GM23338 (cell line): ENCODE results near the gene ABR. TPM values are rescaled to one million over a fixed set of nuclear protein-coding genes. Genes with fewer than 3 reads are reported as not detected.

Experiments used
- ATAC-seq: fragments of 200-7000 bp; cut with Tn5 transposase; 3 replicates; pipeline ENCODE4 v1.9.1; 2020
- DNase-seq: peaks from one replicate; pipeline ENCODE4 v3.0.0-alpha.2; 2015; ENCODE audit warnings: low spot score
- H2AFZ ChIP-seq: fragments of 200-600 bp; sonication (generic); 2 replicates; pipeline ENCODE4 v1.8.0; 2016; ENCODE audit warnings: antibody characterized with exemption, mild to moderate bottlenecking, moderate library complexity
- H3F3A ChIP-seq: fragments of 200-600 bp; sonication (generic); replicated peaks from 2 replicates; pipeline ENCODE4 v1.8.0; 2017; ENCODE audit warnings: antibody characterized with exemption, mixed run types, low read depth
- H3K27ac ChIP-seq: fragments of 200-600 bp; sonication (generic); 2 replicates; pipeline ENCODE4 v1.6.1; 2016; ENCODE audit warnings: low read depth
- H3K27me3 ChIP-seq: fragments of 200-600 bp; sonication (generic); 2 replicates; pipeline ENCODE4 v1.8.0; 2016; ENCODE audit warnings: mild to moderate bottlenecking, mixed run types, moderate library complexity; ENCODE audit not compliant: insufficient read depth
- H3K36me3 ChIP-seq: fragments of 200-600 bp; sonication (generic); 2 replicates; pipeline ENCODE4 v1.8.0; 2016; ENCODE audit warnings: mild to moderate bottlenecking; ENCODE audit not compliant: insufficient read depth
- H3K4me1 ChIP-seq: fragments of 200-600 bp; sonication (generic); 2 replicates; pipeline ENCODE4 v1.8.0; 2016; ENCODE audit warnings: mild to moderate bottlenecking, moderate library complexity; ENCODE audit not compliant: insufficient read depth
- H3K4me2 ChIP-seq: fragments of 200-600 bp; sonication (generic); 2 replicates; pipeline ENCODE4 v1.7.1; 2017; ENCODE audit warnings: mixed run types
- H3K4me3 ChIP-seq: fragments of 200-600 bp; sonication (generic); 2 replicates; pipeline ENCODE4 v1.6.1; 2016; ENCODE audit warnings: mixed run types
- H3K79me2 ChIP-seq: fragments of 200-600 bp; sonication (generic); replicated peaks from 2 replicates; pipeline ENCODE4 v1.8.0; 2017; ENCODE audit warnings: mild to moderate bottlenecking; ENCODE audit not compliant: insufficient read depth
- H3K9me2 ChIP-seq: fragments of 200-600 bp; sonication (generic); 2 replicates; pipeline ENCODE4 v1.8.0; 2017; ENCODE audit not compliant: insufficient read depth
- H4K20me1 ChIP-seq: fragments of 200-600 bp; sonication (generic); replicated peaks from 2 replicates; pipeline ENCODE4 v1.8.0; 2017; ENCODE audit warnings: mild to moderate bottlenecking; ENCODE audit not compliant: insufficient read depth
- H3K27ac Mint-ChIP-seq: 2 replicates; pipeline ENCODE4 v1.8.0; 2020; ENCODE audit warnings: inconsistent platforms, mild to moderate bottlenecking, moderate library complexity, mixed read lengths
- H3K27me3 Mint-ChIP-seq: 3 replicates; pipeline ENCODE4 v1.8.0; 2022; ENCODE audit warnings: low read depth, mild to moderate bottlenecking, moderate library complexity, mixed read lengths, inconsistent platforms; ENCODE audit not compliant: insufficient read depth, poor library complexity
- H3K36me3 Mint-ChIP-seq: 3 replicates; pipeline ENCODE4 v1.8.0; 2021; ENCODE audit warnings: low read depth, mild to moderate bottlenecking, inconsistent platforms, moderate library complexity, mixed read lengths
- H3K4me1 Mint-ChIP-seq: 3 replicates; pipeline ENCODE4 v1.8.0; 2020; ENCODE audit warnings: mild to moderate bottlenecking, inconsistent platforms, mixed read lengths
- H3K4me3 Mint-ChIP-seq: 3 replicates; pipeline ENCODE4 v1.8.0; 2021; ENCODE audit warnings: moderate library complexity, mild to moderate bottlenecking, inconsistent platforms, mixed read lengths
- H3K9me3 Mint-ChIP-seq: 3 replicates; pipeline ENCODE4 v1.8.0; 2020; ENCODE audit warnings: moderate library complexity, mild to moderate bottlenecking, inconsistent platforms, mixed read lengths
- CREB1 ChIP-seq: fragments of 250-450 bp; sonication (Bioruptor Pico); IDR thresholded peaks from 2 replicates; pipeline ENCODE4 v1.5.0; 2020; ENCODE audit warnings: low read depth, mild to moderate bottlenecking, moderate library complexity
- EZH2 ChIP-seq: fragments of 200-600 bp; sonication (generic); IDR thresholded peaks from one replicate; pipeline ENCODE4 v1.8.0; 2017; ENCODE audit warnings: antibody characterized with exemption, mild to moderate bottlenecking, low read depth; ENCODE audit not compliant: unreplicated experiment
- EZH2phosphoT487 ChIP-seq: fragments of 200-600 bp; sonication (generic); IDR thresholded peaks from one replicate; pipeline ENCODE4 v1.8.1; 2018; ENCODE audit warnings: antibody characterized with exemption; ENCODE audit not compliant: unreplicated experiment
- JUNB ChIP-seq: IDR thresholded peaks from one replicate; pipeline ENCODE4 v1.6.1; 2016; ENCODE audit warnings: antibody characterized with exemption; ENCODE audit not compliant: unreplicated experiment
- NANOG ChIP-seq: IDR thresholded peaks from 2 replicates; pipeline ENCODE4 v1.6.1; 2016; ENCODE audit warnings: antibody characterized with exemption, borderline replicate concordance
- POLR2AphosphoS5 ChIP-seq: IDR thresholded peaks from 2 replicates; pipeline ENCODE4 v1.6.1; 2016; ENCODE audit warnings: antibody characterized with exemption, low read depth
- STAT1 ChIP-seq: IDR thresholded peaks from one replicate; pipeline ENCODE4 v1.6.1; 2016; ENCODE audit warnings: antibody characterized with exemption; ENCODE audit not compliant: unreplicated experiment
- ZNF114 ChIP-seq: fragments of 250-450 bp; sonication (Bioruptor Pico); IDR thresholded peaks from 2 replicates; pipeline ENCODE4 v1.5.0; 2020; ENCODE audit warnings: mild to moderate bottlenecking, moderate library complexity
- ZNF331 ChIP-seq: fragments of 250-450 bp; sonication (Bioruptor Pico); IDR thresholded peaks from 2 replicates; pipeline ENCODE4 v1.5.0; 2020; ENCODE audit warnings: low read depth, mild to moderate bottlenecking, moderate library complexity
- polyA plus RNA-seq: library from polyadenylated mRNA; unstranded; fragments of >200 nt; fragmentation: Nextera tagmentation; extraction: Ambion mirVana; gene quantifications from 2 replicates; pipeline ENCODE4 v1.2.1, GENCODE V29; 2016
- total RNA-seq: library from RNA; depleted of rRNA; stranded (reverse); fragments of >200 nt; shearing (Covaris generic); gene quantifications from 2 replicates; pipeline ENCODE4 v1.2.3, GENCODE V29; 2014
- TF ChIP-seq, protein P1 (sequence below): fragments of 250-450 bp; sonication (Bioruptor Pico); IDR thresholded peaks from 2 replicates; pipeline ENCODE4 v1.5.0; 2020; ENCODE audit warnings: mild to moderate bottlenecking, moderate library complexity
- TF ChIP-seq, protein P2 (sequence below): IDR thresholded peaks from 2 replicates; pipeline ENCODE4 v1.6.1; 2016; ENCODE audit warnings: antibody characterized with exemption
- TF ChIP-seq, protein P3 (sequence below): IDR thresholded peaks from one replicate; pipeline ENCODE4 v1.6.1; 2018; ENCODE audit warnings: antibody characterized with exemption; ENCODE audit not compliant: unreplicated experiment
- TF ChIP-seq, protein P4 (sequence below), 2 experiments: fragments of 200-600 bp in 1 of 2; sonication (generic) in 1 of 2; conservative IDR thresholded peaks; 2 replicates each; pipeline versions ENCODE4 v1.5.1 to v1.6.1; 2016 to 2017; ENCODE audit warnings: antibody characterized with exemption in 2 of 2, low read depth in 2 of 2, mild to moderate bottlenecking in 2 of 2, moderate library complexity in 1 of 2

The ABR gene
- total and polyA plus RNA-seq, 2 experiments from 2014 or later: 15.0 to 27.7 TPM

DNA sequence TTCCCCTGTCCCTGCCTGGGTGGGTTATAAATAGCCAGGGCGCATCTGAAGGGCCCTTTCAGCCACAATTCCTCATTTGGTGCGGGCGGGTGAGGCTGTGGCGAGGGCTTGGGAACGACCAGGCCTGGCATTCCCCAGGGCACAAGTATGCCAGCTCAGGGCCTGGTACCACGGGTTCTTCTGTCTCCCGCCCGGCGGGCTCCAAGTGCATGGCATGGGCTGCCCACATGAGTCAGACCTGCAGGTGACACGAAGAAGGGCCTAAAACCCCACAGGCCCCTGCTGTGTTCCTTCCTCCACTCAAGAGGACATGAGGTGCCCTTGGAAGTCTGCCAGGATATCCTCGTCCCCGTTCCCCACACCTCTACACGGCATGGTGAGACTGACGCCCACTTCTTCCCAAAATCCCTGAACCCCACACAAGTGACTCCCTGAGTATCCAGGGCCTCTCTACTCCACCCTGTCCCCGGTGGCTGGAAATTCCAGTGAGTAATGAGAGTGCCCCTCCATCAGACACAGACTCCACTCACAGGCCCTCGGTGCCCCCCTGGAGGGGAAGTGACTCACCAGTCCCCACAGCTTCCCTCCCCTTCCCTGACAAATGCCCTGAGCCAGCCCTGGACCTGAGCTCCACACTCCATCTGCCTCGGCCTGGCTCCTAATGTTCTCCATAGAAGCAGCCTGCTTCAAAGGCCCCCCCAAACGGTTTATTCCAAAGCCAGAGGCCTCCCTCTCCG, 68.8 kb downstream of the ABR start:
- H3K4me1 ChIP-seq: peaks cover 27% of the 10 kb centered on the region
- H4K20me1 ChIP-seq: peaks cover 2% of the 10 kb centered on the region; the same call in 1 of the 2 replicates
- H3K4me3 Mint-ChIP-seq: no peak overlapping the region
- peak overlapping the region; percentile 90; the same call in 1 of the 2 replicates for H3K4me2 ChIP-seq
- H3K79me2 ChIP-seq: no peaks in the 10 kb centered on the region
- peaks cover 9% of the 10 kb centered on the region; the same call in 1 of the 2 replicates for H3F3A ChIP-seq
- ATAC-seq (no peak), DNase-seq (no peak)
- H3K27me3 Mint-ChIP-seq: peaks cover 23% of the 10 kb centered on the region
- no peaks in the 10 kb centered on the region for H3K36me3 ChIP-seq
- H3K27ac ChIP-seq: no peak overlapping the region
- H3K27ac Mint-ChIP-seq: peak overlapping the region; percentile 28; the same call in 1 of the 2 replicates
- no peak overlapping the region for H2AFZ ChIP-seq
- TF ChIP-seq, protein P1, sequence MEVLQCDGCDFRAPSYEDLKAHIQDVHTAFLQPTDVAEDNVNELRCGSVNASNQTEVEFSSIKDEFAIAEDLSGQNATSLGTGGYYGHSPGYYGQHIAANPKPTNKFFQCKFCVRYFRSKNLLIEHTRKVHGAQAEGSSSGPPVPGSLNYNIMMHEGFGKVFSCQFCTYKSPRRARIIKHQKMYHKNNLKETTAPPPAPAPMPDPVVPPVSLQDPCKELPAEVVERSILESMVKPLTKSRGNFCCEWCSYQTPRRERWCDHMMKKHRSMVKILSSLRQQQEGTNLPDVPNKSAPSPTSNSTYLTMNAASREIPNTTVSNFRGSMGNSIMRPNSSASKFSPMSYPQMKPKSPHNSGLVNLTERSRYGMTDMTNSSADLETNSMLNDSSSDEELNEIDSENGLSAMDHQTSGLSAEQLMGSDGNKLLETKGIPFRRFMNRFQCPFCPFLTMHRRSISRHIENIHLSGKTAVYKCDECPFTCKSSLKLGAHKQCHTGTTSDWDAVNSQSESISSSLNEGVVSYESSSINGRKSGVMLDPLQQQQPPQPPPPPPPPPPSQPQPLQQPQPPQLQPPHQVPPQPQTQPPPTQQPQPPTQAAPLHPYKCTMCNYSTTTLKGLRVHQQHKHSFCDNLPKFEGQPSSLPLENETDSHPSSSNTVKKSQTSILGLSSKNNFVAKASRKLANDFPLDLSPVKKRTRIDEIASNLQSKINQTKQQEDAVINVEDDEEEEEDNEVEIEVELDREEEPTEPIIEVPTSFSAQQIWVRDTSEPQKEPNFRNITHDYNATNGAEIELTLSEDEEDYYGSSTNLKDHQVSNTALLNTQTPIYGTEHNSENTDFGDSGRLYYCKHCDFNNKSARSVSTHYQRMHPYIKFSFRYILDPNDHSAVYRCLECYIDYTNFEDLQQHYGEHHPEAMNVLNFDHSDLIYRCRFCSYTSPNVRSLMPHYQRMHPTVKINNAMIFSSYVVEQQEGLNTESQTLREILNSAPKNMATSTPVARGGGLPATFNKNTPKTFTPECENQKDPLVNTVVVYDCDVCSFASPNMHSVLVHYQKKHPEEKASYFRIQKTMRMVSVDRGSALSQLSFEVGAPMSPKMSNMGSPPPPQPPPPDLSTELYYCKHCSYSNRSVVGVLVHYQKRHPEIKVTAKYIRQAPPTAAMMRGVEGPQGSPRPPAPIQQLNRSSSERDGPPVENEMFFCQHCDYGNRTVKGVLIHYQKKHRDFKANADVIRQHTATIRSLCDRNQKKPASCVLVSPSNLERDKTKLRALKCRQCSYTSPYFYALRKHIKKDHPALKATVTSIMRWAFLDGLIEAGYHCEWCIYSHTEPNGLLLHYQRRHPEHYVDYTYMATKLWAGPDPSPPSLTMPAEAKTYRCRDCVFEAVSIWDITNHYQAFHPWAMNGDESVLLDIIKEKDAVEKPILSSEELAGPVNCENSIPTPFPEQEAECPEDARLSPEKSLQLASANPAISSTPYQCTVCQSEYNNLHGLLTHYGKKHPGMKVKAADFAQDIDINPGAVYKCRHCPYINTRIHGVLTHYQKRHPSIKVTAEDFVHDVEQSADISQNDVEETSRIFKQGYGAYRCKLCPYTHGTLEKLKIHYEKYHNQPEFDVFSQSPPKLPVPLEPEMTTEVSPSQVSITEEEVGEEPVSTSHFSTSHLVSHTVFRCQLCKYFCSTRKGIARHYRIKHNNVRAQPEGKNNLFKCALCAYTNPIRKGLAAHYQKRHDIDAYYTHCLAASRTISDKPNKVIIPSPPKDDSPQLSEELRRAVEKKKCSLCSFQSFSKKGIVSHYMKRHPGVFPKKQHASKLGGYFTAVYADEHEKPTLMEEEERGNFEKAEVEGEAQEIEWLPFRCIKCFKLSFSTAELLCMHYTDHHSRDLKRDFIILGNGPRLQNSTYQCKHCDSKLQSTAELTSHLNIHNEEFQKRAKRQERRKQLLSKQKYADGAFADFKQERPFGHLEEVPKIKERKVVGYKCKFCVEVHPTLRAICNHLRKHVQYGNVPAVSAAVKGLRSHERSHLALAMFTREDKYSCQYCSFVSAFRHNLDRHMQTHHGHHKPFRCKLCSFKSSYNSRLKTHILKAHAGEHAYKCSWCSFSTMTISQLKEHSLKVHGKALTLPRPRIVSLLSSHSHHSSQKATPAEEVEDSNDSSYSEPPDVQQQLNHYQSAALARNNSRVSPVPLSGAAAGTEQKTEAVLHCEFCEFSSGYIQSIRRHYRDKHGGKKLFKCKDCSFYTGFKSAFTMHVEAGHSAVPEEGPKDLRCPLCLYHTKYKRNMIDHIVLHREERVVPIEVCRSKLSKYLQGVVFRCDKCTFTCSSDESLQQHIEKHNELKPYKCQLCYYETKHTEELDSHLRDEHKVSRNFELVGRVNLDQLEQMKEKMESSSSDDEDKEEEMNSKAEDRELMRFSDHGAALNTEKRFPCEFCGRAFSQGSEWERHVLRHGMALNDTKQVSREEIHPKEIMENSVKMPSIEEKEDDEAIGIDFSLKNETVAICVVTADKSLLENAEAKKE (CRISPR knock-in tag): no peak
- TF ChIP-seq CREB1 (CRISPR knock-in tag) (no peak), ZNF114 (CRISPR knock-in tag) (no peak), STAT1 (no peak), EZH2phosphoT487 (no peak), POLR2AphosphoS5 (no peak), NANOG (no peak), ZNF331 (CRISPR knock-in tag) (no peak), EZH2 (no peak), JUNB (no peak)
- TF ChIP-seq, protein P2, sequence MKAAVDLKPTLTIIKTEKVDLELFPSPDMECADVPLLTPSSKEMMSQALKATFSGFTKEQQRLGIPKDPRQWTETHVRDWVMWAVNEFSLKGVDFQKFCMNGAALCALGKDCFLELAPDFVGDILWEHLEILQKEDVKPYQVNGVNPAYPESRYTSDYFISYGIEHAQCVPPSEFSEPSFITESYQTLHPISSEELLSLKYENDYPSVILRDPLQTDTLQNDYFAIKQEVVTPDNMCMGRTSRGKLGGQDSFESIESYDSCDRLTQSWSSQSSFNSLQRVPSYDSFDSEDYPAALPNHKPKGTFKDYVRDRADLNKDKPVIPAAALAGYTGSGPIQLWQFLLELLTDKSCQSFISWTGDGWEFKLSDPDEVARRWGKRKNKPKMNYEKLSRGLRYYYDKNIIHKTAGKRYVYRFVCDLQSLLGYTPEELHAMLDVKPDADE: no peak
- TF ChIP-seq, protein P3, sequence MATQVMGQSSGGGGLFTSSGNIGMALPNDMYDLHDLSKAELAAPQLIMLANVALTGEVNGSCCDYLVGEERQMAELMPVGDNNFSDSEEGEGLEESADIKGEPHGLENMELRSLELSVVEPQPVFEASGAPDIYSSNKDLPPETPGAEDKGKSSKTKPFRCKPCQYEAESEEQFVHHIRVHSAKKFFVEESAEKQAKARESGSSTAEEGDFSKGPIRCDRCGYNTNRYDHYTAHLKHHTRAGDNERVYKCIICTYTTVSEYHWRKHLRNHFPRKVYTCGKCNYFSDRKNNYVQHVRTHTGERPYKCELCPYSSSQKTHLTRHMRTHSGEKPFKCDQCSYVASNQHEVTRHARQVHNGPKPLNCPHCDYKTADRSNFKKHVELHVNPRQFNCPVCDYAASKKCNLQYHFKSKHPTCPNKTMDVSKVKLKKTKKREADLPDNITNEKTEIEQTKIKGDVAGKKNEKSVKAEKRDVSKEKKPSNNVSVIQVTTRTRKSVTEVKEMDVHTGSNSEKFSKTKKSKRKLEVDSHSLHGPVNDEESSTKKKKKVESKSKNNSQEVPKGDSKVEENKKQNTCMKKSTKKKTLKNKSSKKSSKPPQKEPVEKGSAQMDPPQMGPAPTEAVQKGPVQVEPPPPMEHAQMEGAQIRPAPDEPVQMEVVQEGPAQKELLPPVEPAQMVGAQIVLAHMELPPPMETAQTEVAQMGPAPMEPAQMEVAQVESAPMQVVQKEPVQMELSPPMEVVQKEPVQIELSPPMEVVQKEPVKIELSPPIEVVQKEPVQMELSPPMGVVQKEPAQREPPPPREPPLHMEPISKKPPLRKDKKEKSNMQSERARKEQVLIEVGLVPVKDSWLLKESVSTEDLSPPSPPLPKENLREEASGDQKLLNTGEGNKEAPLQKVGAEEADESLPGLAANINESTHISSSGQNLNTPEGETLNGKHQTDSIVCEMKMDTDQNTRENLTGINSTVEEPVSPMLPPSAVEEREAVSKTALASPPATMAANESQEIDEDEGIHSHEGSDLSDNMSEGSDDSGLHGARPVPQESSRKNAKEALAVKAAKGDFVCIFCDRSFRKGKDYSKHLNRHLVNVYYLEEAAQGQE: no peak
- TF ChIP-seq, protein P4, sequence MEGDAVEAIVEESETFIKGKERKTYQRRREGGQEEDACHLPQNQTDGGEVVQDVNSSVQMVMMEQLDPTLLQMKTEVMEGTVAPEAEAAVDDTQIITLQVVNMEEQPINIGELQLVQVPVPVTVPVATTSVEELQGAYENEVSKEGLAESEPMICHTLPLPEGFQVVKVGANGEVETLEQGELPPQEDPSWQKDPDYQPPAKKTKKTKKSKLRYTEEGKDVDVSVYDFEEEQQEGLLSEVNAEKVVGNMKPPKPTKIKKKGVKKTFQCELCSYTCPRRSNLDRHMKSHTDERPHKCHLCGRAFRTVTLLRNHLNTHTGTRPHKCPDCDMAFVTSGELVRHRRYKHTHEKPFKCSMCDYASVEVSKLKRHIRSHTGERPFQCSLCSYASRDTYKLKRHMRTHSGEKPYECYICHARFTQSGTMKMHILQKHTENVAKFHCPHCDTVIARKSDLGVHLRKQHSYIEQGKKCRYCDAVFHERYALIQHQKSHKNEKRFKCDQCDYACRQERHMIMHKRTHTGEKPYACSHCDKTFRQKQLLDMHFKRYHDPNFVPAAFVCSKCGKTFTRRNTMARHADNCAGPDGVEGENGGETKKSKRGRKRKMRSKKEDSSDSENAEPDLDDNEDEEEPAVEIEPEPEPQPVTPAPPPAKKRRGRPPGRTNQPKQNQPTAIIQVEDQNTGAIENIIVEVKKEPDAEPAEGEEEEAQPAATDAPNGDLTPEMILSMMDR (conservative IDR thresholded peaks at IDR 0.05; ENCODE audit: low read depth in 2 of 2): no peak
- no peaks in the 10 kb centered on the region for H3K36me3 Mint-ChIP-seq
- H3K4me3 ChIP-seq: peak overlapping the region; percentile 87; the same call in 1 of the 2 replicates
- H3K9me3 Mint-ChIP-seq: peaks cover 3% of the 10 kb centered on the region; the same call in 1 of the 3 replicates
- H3K9me2 ChIP-seq: no peaks in the 10 kb centered on the region
- peaks cover 40% of the 10 kb centered on the region for H3K4me1 Mint-ChIP-seq
- no peaks in the 10 kb centered on the region for H3K27me3 ChIP-seq
